Upper lobe of left lung (tissue), 4 donors: ENCODE data around the gene SAMMSON.

Source experiments
- CTCF ChIP-seq, 6 experiments: fragments of 450-650 bp in 4 of 6; fragments of 200-600 bp in 2 of 6; sonication (generic) in 2 of 6; IDR thresholded peaks; one replicate each; pipeline ENCODE4 v1.5.1; 2016 to 2019; ENCODE audit warnings: antibody characterized with exemption in 6 of 6
- EP300 ChIP-seq, 4 donors: sonication (generic); formaldehyde crosslinking; IDR thresholded peaks; one replicate each; pipeline ENCODE4 v1.5.1; 2017; ENCODE audit warnings: antibody characterized with exemption in 4 of 4, control low read depth in 2 of 4
- POLR2A ChIP-seq, 4 donors: fragments of 450-650 bp; IDR thresholded peaks; one replicate each; pipeline ENCODE4 v1.5.1; 2016 to 2017; ENCODE audit warnings: antibody characterized with exemption in 4 of 4, mild to moderate bottlenecking in 2 of 4

GRCh38 chr3:69959581-69959980 is 40.0 kb upstream of the SAMMSON start:
- no peak for TF ChIP-seq CTCF (IDR thresholded peaks at IDR 0.05)
- TF ChIP-seq POLR2A (IDR thresholded peaks at IDR 0.05), result no peak
- no peak for TF ChIP-seq EP300 (IDR thresholded peaks at IDR 0.05)
